DMS79 (cell line): ENCODE data around the gene D2HGDH.
"Not testable (repeated sequence)": the region's sequence is repeated elsewhere in the genome, so short reads cannot be mapped to it uniquely, and the experiment has no call there.

Experiments
- DNase-seq: peaks from one replicate; lab custom pipeline; 2025; lab: John Stamatoyannopoulos, UW

Gene D2HGDH

DNA sequence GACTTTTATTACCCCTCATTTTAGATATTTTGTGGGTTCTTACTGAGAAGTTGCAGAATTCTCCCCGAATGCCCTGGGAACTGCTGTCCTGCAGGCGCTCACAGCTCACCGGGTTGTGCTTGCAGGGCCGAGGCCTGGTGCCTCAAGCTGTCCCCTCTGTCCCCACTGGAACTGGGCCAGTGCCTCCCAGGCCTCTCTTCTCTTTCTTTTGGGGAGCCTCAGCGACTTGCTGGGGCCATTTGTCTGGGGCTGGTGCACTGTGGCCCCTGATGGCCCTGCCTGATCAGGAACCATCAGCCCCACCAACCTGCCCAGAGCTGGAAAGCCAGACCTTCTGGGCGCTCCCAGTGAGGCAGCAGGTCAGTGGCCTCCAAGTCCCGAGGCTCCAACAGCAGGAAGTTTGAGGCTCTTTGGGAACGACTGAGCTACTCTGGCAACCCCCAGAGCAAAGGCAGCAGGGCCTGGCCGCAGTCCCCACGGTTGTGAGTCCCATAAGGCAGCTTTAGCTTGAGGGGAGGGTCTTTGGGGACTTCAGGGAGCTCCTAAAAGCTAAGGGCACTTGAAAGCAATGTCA is 59.9 kb downstream of the D2HGDH start:
- no peak for DNase-seq

DNA sequence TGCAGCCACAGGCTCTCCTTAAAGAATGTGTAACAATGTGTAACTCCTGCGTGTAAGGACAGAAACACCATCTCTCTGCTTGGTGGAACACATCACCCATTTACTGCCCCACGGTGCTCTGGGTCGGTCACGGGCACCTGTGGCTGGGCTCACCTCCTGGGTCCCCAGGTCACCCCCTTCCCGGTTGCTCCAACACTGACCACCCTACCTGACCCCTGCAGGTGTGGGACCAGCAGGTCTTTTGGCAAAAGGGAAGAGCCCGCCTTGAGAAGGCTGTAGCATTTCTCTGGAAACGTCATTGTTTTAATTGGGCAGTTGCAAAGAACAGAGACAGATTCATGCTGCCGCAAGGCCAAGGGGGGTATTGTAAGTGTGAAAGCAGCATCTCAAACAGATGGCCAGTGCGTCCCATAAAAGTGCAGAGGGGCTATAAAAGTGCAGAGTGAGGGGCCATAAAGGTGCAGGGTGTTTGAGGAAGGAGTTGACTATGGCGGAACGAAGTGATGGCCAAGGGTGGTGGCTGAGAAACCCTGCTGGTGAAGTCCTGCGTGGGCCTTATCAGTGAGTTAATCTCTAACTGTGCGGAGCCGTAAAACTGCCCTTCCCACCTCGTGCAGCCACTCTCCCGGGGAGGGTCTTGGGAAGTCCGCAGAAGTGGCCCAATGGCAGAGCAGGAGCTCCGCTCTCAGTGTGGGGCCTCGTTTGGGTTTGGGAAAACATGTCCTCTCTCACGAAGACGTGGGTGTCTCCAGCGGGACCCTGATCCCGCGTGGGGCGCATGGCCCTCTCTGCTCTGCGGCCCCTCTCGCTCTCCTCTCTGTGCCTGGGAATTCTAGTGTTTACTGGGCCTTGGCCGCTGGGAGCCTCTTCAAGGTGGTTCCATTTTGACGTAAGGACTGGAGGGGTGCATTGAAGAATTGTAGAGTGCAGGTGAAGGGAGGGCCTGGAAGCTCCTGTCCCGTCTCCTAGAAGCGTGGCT is 60.9 kb downstream of the D2HGDH start:
- no peak for DNase-seq

DNA sequence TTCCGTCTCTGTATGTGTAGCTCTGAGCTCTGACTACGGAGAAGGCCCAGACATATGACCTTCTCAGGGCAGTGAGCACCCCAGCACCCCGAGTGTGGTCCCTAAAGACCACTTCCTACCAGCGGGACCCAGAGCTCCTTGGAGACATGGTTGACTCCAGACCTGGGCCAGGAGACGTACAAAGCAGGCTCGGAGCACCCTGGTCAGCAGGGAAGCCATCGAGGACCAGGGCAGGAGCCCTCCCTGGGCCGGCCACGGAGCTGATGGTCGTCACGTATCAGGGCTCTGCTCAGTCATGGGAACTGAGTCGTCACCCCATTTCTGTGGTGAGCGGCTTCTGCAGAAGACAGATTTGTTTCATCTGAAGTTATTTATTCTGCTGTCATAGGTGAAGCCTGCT is 61.8 kb downstream of the D2HGDH start:
- DNase-seq = no peak

DNA sequence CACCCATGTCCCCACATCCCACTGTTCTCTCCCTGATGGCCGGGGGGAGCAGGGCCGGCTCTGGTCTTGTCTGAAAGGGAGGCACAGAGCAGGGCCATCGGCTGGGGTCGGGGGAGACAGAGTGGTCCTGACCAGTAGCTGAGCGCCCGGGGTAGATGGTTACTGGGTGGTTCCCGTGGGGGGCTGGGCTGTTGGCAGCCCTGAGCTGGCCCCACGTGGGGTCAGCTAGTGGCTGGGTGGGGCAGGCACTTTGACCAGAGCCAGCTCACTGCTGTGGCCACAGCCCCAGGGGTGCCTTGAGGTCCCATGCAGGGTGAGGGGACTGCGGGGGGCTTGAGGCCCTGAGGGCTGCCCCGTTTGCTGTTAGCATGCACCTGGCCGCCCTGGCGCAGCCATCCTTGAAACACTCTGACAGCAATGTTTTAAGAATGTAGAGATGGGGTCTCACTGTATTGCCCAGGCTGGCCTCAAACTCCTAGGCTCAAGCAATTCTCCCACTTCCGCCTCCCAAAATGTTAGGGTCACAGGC is 62.2 kb downstream of the D2HGDH start:
- no peak for DNase-seq

DNA sequence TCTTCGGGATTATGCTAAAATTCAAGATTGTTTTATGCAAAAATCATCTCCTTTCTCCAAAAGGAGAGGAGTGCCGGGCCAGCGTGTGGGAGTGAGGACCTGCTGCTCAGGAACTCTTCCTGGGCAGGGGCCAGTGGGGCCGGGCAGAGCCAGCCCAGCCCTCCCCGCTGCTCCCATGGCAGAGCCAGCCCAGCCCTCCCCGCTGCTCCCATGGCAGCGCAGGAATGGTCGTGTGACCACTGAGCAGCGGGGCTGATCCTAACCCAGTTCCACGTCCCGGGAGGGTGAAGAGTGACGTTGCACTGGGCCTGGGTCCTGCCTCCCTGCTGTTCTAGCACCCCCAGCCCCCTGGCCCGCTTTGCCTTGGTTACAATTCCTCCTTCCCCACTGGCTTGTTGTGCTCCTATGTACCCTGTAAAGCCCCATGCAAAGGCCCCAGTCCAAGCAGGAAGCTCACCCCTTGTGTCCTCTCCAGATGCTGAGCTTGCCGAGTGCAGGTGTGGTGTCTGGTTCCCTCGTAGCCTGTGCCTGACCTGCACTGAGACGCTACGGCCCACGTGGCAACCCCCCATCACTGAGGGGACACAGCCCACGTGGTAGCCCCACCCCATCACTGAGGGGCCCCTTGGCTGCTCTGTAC is 63.1 kb downstream of the D2HGDH start:
- DNase-seq = no peak

DNA sequence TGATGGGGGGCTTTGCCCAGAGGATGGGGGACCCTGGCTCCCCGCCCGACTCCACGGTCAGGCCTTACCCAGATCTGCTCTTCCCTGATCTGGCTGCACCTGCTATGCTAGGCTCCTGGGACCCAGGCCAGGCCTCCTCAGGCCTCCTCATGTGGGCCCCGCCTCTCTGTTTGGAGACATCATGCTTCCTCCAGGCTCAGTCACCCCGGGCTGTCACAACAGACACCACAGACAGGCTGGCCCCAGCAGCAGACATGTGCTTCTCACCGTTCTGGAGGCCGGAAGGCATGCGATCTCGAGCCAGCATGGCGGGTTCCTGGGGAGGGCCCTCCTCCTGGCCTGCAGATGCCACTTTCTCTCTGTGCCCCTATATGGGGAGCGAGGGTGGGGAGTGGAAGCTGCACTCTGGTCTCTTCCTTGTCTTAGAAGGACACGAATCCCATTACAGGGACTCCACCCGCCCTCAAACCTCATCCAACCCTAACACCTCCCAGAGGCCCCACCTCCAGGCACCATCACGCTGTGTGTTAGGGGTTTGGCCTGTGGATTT is 63.7 kb downstream of the D2HGDH start:
- DNase-seq = no peak

DNA sequence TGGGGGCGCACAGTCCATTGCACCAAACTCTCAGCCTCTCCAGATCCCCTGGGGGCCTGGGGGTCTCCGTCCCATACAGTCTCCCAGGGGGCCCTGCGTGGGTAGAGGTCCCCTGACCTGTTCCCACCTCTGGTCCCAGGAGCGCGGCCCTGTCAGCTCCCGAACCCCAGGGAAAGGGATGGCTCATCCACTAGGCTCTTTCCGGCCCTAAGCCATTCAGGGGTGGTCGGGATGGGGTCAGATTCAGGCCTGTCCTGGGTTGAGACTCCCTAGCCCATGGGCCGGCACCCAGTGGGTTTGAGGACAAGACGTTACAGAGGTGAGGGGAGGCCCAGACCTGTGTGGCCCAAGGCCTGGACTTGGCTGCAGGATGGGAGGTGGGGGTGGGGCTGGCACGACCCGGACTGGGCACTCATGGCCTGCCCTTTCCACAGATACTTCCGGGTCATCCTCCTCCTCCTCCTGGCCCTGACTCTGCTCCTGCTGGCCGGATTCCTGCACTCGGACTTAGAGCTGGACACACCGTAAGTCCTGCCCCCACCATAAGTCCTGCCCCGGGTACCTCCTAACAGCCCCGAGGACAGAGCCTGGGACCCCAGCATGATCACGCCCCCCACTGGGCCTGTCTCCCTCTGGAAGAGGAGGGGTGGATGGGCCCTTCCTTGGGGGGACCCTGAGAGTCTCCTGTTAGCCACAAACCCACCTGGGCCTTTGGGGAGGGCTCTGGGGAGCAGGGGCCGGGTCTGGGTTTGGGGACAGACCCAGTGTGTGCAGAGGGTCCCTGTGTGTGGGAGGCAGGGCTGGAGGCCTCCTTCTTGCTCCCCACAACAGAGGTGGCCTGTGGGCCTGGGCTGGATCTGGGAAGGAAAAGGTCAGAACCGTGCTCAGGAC is 64.4 kb downstream of the D2HGDH start:
- no peak for DNase-seq

DNA sequence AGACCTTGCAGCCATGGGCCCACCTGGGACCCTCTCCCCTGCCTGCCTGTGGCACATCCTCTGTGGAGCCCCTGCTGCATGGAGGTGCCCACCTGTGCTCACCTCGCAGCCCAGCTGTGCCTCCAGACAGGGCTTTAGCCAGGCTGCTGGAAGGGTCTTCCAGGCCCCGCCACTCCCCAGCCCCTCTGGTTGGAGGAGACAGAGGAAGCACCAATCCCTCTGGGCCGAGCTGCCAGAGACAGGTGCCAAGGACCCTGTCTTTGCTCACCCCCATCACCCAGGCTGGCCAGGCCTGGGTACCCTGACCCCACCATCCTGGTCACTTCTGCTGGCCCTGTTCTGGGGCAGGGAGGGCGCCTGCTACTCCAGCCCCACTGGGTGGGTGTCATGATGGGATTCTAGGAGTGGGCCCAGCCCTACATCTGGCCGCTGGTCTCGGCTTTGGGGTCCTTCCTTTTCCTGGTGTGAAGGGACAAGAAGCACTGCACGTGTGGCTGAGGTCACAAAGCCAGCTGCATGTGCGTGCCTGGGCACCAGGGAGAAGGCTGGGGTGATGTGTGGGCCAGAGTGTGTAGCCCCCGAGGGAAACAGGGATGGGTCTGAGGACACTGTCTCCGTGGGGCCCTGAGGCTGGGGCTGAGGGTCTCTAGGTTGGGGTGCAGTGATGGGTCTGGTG is 65.2 kb downstream of the D2HGDH start:
- no peak for DNase-seq

DNA sequence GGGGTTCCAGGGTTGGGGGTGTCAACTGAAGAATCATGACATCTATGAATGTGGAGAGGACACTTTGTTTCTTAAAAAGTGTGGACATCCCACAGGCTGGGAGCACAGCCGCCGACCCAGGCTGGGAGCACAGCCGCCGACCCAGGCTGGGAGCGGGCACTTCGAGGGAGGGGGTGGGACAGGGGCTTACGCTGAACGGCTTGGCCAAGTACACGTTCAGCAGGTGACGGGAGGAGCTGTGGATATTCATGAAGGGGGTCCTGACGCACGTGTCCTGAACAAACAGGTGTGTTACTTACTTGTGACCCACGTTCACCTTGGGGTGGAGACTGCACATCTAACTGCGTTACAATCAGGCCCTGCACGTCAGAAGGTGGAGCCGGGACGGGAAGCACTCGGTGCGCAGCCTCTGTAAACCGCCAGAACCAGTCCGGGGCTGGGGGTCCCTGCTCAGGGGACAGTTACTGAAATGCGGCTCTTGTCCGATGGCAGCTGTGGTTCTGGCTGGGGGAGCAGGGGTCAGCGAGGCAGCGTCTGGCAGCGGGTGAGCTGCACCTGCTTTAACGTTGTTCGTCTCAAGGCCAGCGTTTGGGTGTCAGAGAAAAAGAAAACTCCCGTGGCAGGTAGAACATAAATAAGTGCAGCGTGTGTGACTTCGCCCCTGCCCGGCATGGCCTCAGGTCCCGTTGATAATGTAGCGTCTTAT is 65.9 kb downstream of the D2HGDH start:
- DNase-seq = not testable (repeated sequence)

DNA sequence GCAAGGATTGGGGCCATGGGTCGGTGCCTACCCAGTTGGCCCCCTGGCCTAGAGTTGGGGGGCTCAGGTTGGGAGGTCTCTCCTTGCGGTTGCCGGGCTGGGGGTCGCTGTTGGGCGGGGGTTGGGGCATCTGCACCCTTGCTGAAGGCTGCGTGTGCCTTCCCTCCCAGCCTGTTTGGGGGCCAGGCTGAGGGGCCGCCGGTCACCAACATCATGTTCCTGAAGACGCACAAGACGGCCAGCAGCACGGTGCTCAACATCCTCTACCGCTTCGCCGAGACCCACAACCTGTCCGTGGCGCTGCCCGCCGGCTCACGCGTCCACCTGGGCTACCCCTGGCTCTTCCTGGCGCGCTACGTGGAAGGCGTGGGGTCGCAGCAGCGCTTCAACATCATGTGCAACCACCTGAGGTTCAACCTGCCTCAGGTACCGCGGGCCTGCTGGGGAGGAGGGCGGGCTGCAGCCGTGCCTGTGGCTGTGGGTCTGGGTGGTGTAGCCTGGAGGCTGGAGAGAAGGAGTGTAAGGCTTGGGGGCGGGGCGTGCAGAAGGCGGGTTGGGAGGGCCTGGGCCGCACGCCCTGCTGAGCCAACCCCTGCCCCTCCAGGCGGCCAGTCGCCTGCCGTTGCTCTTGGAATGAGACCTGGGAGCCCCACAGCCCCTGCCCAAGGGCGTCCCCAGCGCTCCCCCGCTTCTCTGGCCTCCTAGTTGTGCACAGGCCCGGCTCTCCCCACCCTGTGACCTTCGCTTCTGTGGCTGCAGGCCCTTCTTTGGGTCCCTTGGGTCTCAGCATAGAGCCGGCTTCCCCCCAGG is 67.4 kb downstream of the D2HGDH start:
- DNase-seq = no peak

DNA sequence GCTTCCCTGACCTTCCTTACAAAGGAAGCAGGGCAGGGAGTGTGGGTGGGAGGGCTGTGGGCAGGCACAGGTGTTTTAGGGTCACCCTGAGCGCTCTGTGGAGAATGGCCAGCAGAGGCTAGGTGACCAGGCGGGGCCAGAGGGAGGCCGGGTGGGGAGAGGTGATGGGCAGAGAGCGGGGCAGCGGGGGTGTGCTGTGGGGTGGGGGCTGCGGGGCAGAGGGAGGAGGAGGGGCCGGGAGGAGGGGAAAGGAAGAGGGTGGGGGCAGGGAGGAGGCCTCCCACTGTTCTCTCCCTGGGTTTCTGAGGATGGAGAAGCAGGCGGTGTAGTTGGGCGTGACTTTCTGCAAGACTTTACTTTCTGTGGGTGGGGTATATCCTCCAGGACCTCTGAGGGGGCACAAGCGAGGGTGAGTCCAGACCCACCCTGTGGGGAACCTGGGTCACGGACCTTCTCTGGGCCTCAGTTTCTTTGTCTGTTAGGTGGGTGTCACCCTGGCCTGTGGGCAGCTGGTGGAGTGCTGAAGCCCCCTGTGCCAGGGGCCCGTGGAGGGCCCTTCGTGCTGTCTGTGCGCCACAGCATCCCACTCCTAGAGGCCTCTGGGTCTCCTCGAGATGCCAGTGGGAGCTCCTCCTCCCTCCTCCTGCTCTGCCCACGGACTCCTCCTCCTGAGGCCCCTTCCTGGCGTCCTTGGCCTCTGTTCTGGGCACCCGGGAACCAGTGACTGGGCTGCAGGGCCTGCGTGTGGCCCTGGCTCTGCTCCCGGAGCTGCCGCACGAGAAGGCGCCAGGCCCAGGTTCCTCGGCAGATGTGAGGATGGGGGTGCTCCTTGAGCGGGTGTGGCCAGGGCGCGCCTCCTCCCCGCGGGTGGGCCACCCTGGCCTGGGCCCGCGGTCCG is 68.2 kb downstream of the D2HGDH start:
- no peak for DNase-seq

DNA sequence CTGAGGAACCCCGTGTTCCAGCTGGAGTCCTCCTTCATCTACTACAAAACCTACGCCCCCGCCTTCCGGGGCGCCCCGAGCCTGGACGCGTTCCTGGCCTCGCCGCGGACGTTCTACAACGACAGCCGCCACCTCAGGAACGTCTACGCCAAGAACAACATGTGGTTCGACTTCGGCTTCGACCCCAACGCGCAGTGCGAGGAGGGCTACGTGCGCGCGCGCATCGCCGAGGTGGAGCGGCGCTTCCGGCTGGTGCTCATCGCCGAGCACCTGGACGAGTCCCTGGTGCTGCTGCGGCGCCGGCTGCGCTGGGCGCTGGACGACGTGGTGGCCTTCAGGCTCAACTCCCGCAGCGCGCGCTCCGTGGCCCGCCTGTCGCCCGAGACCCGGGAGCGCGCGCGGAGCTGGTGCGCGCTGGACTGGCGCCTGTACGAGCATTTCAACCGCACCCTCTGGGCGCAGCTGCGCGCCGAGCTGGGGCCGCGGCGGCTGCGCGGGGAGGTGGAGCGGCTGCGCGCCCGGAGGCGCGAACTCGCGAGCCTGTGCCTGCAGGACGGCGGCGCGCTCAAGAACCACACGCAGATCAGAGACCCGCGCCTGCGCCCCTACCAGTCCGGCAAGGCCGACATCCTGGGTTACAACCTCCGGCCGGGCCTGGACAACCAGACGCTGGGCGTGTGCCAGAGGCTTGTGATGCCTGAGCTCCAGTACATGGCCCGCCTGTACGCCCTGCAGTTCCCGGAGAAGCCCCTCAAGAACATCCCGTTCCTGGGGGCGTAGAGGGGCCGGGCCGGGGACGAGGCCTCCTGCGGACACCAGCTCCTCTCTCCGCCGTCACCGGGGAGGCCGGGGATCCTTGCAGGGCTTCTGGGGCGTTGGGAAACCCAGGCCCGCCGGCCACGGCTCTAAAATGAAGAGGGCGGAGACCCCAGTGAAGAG is 69.2 kb downstream of the D2HGDH start:
- no peak for DNase-seq

DNA sequence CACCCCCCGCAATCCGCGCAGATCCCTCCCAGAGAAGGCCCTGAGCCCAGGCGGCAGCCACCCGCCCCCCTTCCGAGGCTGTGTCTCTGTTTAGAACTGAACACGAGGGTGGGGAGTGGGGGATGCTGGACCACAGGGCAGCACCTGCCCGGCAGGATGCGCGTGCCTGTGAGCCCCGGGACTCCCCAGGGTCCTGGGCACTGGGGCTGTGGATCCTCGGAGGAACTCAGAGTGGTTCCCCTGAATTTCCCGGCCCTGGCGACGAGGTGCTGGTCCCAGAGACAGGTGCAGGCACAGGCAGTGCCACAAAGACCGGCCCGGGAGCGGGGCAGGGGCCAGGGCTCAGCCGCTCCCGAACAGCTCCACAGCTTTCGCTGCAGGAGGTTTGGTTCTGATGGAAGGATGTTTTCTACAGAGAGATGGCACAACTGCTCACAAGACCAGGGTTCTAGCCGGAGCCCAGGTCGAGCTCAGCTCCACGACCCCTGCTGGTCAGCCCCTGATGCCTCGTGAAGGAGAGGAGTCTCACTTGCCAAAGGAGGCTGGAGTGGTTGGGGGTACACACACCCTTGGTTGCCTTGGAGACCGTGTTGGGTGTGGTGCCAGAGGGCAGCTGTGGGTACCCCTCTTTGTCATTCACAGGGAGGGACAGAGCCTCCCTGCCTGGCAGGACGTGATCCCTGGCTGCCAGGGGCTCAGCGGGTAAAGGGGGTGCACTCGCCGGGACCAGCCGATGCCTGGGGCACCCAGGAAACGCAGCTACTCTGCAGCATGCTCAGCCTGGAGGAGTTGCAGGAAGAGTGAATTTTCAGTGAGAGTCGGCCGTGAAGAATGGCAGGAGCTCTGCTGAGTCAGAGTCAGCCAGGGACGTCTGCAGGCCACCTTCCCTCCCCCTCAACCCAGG is 70.1 kb downstream of the D2HGDH start:
- DNase-seq = peak; percentile 32

DNA sequence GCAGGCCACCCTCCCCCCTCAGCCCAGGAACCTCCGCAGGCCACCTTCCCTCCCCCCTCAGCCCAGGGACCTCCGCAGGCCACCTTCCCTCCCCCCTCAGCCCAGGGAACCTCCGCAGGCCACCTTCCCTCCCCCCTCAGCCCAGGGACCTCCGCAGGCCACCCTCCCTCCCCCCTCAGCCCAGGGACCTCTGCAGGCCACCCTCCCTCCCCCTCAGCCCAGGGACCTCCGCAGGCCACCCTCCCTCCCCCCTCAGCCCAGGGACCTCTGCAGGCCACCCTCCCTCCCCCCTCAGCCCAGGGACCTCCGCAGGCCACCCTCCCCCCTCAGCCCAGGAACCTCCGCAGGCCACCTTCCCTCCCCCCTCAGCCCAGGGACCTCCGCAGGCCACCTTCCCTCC is 71.8 kb downstream of the D2HGDH start:
- not testable (repeated sequence) for DNase-seq

DNA sequence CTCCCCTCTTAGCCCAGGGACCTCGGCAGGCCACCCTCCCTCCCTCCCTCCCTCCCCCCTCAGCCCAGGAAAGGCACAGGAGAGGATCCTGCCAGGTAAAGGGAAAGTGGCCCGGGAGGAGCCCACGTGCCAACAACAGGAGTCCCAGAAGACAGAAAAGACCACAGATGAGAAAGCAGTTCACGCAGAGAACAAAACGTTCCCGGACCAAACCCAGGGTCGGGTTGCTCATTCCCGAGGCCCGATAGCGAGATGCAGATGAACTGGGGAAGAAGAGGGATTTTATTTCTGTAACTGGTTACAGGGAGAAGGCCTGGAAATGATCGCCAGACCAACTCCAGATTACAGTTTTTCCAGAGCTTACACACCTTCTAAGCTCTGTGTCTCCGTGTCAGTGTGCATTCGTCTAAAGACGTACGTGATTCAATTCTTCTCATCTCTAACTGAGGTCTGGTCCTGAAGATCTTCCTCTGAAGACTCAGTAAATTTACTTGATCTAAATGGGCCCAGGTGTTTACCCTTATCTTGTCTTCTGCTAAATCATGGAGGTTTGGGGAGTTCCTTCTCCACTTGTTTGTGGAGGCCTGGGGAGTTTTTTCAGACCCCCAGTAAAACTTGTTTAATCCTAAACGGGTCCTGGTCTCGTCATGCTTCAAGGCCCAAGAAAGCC is 73.8 kb downstream of the D2HGDH start:
- no peak for DNase-seq
